GM12875 (cell line): ENCODE results near the gene ZNRF4.
"Not testable (repeated sequence)": the region's sequence is repeated elsewhere in the genome, so short reads cannot be mapped to it uniquely, and the experiment has no call there.

Experiments
- H3K4me3 ChIP-seq: one replicate; pipeline ENCODE4 v1.5.1; 2011; ENCODE audit warnings: low read depth, low read length, control low read depth
- TF ChIP-seq, protein P1 (sequence below): IDR thresholded peaks from 2 replicates; pipeline ENCODE4 v1.5.1; 2011; ENCODE audit warnings: low read depth, mild to moderate bottlenecking, control low read depth, inconsistent platforms, low read length, moderate library complexity, borderline replicate concordance; ENCODE audit not compliant: insufficient read depth

The ZNRF4 gene, protein sequence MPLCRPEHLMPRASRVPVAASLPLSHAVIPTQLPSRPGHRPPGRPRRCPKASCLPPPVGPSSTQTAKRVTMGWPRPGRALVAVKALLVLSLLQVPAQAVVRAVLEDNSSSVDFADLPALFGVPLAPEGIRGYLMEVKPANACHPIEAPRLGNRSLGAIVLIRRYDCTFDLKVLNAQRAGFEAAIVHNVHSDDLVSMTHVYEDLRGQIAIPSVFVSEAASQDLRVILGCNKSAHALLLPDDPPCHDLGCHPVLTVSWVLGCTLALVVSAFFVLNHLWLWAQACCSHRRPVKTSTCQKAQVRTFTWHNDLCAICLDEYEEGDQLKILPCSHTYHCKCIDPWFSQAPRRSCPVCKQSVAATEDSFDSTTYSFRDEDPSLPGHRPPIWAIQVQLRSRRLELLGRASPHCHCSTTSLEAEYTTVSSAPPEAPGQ

DNA sequence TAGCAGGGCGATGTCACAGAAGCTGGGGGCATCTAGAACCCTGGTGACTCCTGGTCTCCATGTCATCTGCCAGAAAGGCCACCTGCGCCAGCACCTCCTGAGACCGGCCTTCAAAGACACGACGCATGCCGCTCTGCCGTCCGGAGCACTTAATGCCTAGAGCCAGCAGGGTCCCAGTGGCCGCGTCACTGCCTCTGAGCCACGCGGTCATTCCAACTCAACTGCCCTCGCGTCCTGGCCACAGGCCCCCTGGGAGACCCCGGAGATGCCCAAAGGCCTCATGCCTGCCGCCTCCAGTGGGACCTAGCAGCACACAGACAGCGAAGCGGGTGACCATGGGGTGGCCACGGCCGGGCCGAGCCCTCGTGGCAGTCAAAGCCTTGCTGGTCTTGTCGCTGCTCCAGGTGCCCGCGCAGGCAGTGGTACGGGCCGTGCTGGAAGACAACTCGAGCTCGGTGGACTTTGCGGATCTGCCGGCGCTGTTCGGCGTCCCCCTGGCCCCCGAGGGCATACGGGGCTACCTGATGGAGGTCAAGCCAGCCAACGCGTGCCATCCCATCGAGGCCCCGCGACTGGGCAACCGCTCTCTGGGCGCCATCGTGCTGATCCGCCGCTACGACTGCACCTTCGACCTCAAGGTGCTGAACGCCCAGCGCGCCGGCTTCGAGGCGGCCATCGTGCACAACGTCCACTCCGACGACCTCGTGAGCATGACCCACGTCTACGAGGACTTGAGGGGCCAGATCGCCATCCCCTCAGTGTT lies at the start of gene ZNRF4:
Gene ZNRF4, plus strand, starts transcription at position 51 of the 763 bp plus-strand sequence. Its CDS starts 75 bp downstream, at position 126.
- no peak within 1 kb of the TSS for H3K4me3 ChIP-seq
- TF ChIP-seq, protein P1, sequence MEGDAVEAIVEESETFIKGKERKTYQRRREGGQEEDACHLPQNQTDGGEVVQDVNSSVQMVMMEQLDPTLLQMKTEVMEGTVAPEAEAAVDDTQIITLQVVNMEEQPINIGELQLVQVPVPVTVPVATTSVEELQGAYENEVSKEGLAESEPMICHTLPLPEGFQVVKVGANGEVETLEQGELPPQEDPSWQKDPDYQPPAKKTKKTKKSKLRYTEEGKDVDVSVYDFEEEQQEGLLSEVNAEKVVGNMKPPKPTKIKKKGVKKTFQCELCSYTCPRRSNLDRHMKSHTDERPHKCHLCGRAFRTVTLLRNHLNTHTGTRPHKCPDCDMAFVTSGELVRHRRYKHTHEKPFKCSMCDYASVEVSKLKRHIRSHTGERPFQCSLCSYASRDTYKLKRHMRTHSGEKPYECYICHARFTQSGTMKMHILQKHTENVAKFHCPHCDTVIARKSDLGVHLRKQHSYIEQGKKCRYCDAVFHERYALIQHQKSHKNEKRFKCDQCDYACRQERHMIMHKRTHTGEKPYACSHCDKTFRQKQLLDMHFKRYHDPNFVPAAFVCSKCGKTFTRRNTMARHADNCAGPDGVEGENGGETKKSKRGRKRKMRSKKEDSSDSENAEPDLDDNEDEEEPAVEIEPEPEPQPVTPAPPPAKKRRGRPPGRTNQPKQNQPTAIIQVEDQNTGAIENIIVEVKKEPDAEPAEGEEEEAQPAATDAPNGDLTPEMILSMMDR = no peak

DNA sequence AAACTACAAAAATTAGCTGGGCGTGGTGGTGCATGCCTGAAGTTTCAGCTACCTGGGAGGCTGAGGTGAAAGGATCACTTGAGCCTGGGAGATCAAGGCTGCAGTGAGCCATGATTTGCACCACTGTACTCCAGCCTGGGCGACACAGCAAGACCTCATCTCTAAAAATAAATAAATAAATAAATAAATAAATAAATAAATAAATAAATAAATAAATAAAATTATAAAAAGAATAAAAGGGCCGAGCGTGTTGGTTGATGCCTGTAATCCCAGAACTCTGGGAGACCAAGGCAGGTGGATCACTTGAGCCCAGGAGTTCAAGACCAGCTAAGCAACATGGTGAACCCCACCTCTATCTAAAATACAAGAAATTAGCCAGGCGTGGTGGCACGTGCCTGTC lies 49.0 kb upstream of the ZNRF4 start:
- not testable (repeated sequence) for H3K4me3 ChIP-seq

DNA sequence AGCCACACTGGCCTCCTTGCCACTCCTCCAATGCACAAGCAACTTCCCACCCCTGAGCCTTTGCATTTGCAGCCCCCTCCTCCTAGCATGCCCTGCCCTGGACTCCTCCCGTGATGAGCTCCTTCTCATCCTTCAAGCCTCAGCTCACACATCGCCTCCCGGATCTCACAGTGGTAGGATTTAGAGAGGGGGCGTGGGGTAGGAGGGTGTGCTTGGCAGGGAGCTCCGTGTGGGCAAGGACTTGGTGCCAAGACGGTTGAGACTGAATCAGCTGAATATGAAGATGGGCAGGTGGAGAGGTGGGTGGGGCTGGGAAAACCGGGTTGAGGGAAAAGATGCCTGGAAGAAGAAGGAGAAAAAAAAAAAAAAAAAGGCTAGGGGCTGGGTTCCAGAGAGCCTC lies 48.4 kb upstream of the ZNRF4 start:
- H3K4me3 ChIP-seq = no peak overlapping the region
- TF ChIP-seq, protein P1 = no peak

DNA sequence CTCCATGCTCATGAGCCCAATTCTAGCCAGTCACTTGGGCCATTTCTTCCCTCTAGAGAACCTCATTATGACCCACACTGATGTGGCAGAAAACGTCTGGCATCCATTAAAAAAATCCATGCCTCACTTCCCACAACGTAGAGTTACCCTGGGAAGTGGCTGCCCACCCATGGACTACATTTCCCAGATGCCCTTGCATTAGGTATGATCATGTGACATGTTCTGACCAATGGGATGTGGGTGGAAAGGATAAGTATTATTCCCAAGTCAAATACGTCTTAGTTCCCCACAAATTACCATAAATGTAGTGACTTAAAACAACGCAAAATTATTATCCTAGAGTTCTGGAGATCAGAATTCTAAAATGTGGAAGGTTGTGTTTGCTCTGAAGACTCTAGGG lies 47.9 kb upstream of the ZNRF4 start:
- TF ChIP-seq, protein P1 = no peak

DNA sequence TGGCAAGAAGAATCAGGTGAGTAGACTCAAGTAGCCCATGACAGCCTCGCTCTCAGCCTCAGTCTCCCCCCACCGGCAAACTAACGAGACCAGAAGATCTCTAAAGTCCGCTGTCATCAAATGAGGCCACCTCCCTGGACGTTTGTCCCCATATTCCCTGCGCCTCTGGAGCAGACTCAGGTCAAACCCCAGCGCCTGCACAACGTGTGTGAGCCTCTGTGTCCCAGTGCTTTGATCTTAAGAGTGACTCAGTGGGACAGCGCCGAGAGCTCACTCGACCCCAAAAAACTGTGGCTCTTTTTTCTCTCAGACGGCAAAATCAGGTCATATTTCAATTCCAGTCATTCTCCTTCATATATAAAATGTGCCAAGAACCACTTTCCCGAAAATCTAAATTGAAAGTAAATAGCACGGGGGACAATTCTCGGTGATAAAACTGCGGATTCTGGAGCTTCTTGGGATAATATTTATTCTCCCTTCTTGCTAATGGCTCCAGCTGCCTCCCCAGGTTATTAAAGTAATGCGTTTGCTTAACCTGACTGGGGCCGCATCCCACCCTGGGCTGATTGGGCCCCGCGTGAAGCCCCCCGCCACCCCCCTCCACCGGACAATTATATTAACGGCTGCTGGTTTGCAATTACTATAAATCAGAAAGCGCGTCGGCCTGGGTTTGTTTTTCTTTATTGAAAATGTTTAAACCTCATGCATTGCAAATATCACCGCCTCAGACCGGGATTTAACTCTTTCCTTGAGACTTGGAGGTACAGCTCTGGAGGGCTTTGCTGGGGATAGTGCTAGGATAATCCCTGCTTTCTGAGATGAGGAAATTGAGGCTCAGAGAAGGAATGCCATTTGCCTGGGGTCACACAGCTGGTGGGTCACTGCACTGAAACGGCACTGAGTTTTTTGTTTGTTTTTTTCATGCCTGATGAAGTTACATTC lies 37.5 kb upstream of the ZNRF4 start:
- TF ChIP-seq, protein P1 = no peak
- H3K4me3 ChIP-seq = no peak overlapping the region

More for the DNA sequence above, 47.9 kb upstream of the ZNRF4 start:
- no peak overlapping the region for H3K4me3 ChIP-seq

DNA sequence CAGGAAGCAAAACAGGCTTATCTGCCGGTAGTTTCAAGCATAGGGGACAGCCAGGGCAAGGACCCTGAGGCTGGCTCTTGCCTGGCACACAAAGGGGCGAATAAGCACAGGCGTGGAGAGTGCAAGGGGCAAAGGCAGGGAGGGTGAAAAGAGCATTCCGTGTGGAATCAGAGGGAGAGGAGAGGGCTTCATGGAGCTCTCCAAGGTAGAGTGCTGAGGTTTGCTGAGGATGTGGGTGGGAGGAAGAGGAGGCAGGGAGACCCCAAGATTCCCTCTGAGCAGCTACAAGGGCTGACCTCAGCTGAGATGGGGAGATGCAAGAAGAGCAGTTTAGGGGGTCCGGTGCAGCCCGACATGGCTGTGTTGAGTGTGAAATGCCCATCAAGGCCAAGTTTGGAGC lies 36.5 kb upstream of the ZNRF4 start:
- TF ChIP-seq, protein P1 = no peak
- no peak overlapping the region for H3K4me3 ChIP-seq

DNA sequence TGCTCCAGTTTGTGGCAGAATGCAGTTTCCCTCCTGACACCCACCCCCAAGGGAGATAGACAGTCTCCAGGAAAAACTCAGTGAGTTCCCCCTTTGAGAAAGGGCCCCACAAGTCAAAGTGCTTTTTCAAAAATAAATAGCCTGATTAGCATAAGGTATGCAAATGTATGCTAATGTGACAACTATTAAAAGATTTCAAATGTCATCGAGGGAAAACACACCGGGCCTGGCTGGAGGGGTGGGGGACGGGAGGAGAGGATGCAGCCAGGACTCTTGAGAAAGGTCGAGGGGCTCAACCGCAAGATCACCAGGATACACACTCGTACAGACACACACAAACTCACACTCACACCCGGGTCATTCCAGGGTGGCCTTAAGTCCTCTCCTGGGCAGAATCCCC lies 34.3 kb upstream of the ZNRF4 start:
- TF ChIP-seq, protein P1 = no peak
- H3K4me3 ChIP-seq = no peak overlapping the region
